ENCODE measurements around the gene NFE2L3. TPM values are rescaled to one million over a fixed set of nuclear protein-coding genes. Genes with fewer than 3 reads are reported as not detected.

The NFE2L3 gene
- total and polyA plus RNA-seq, 9 of the 15 experiments (the other 6 are each of a cell fraction or from before 2014, with no cell fraction given) = 2.9 to 16.9 (median 12.4) TPM

DNA sequence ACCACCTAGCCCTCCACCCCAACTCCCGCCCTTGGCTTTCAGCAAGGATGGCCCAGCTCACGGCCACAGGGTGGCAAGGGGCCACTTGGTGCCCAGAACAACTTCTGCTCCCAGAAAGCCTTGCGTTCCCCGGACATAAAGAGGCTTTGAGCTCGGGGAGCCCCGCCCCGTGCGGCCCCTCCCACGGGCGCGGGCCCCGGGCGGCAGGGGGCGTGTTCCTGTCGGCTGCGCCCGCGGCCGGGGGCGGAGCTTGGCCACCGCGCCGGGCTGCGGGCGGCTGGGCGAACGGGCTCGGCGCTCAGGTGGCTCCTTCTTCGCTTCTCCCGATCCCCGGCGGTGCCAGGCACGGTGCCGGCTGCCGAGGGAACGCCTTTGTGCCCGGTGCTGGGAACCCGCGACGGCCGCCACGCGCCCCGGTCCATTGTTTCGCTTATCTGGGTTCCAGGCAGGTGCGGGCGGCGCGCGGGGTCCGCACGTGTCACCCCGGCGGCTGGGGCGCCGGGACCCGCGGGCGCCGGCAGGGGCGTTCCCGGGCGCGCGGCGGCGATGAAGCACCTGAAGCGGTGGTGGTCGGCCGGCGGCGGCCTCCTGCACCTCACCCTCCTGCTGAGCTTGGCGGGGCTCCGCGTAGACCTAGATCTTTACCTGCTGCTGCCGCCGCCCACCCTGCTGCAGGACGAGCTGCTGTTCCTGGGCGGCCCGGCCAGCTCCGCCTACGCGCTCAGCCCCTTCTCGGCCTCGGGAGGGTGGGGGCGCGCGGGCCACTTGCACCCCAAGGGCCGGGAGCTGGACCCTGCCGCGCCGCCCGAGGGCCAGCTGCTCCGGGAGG, at the start of gene NFE2L3 (continued):
- no peak for TF ChIP-seq NEUROD1 (IDR thresholded peaks at IDR 0.05; ENCODE audit: borderline replicate concordance, low read depth, low read length, partially characterized antibody)
- no peak for TF ChIP-seq SRSF9 (IDR thresholded peaks at IDR 0.05; ENCODE audit: borderline replicate concordance, low read depth, low read length)
- no peak for TF ChIP-seq ZNF431 (CRISPR knock-in tag; IDR thresholded peaks at IDR 0.05)
- TF ChIP-seq, protein P1, sequence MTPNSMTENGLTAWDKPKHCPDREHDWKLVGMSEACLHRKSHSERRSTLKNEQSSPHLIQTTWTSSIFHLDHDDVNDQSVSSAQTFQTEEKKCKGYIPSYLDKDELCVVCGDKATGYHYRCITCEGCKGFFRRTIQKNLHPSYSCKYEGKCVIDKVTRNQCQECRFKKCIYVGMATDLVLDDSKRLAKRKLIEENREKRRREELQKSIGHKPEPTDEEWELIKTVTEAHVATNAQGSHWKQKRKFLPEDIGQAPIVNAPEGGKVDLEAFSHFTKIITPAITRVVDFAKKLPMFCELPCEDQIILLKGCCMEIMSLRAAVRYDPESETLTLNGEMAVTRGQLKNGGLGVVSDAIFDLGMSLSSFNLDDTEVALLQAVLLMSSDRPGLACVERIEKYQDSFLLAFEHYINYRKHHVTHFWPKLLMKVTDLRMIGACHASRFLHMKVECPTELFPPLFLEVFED (CRISPR knock-in tag; conservative IDR thresholded peaks at IDR 0.05) = 0 out of 2 replicates have a peak, but pooled peaks have one; percentile 28
- TF ChIP-seq RBM39 (optimal IDR thresholded peaks at IDR 0.05; ENCODE audit: low read depth, low read length) = no peak
- no peak for TF ChIP-seq ZNF444 (CRISPR knock-in tag; IDR thresholded peaks at IDR 0.05)
- TF ChIP-seq GMEB1 (CRISPR knock-in tag; IDR thresholded peaks at IDR 0.05) = peak; percentile 70
- no peak for TF ChIP-seq CBFA2T3 (IDR thresholded peaks at IDR 0.05)
- TF ChIP-seq ZNF445 (CRISPR knock-in tag; IDR thresholded peaks at IDR 0.05; ENCODE audit: low read depth) = no peak
- TF ChIP-seq TCF3 (CRISPR knock-in tag; IDR thresholded peaks at IDR 0.05) = no peak
- TF ChIP-seq RBM25 (IDR thresholded peaks at IDR 0.05; ENCODE audit: low read depth, low read length, severe bottlenecking) = no peak
- no peak for TF ChIP-seq NCOA6 (IDR thresholded peaks at IDR 0.05)
- TF ChIP-seq GTF2F1 (IDR thresholded peaks at IDR 0.05; ENCODE audit: low read depth, low read length) = no peak
- no peak for TF ChIP-seq ZNF780A (CRISPR knock-in tag; IDR thresholded peaks at IDR 0.05)
- TF ChIP-seq, protein P2, sequence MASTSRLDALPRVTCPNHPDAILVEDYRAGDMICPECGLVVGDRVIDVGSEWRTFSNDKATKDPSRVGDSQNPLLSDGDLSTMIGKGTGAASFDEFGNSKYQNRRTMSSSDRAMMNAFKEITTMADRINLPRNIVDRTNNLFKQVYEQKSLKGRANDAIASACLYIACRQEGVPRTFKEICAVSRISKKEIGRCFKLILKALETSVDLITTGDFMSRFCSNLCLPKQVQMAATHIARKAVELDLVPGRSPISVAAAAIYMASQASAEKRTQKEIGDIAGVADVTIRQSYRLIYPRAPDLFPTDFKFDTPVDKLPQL (IDR thresholded peaks at IDR 0.05; ENCODE audit: extremely low read depth, insufficient read length) = no peak
- 0 out of 2 replicates have a peak, but pooled peaks have one; percentile 7 for TF ChIP-seq IRF9 (tag; IDR thresholded peaks at IDR 0.05)
- TF ChIP-seq ZBTB17 (CRISPR knock-in tag; IDR thresholded peaks at IDR 0.05) = 0 out of 2 replicates have a peak, but pooled peaks have one; percentile 66
- TF ChIP-seq EWSR1 (IDR thresholded peaks at IDR 0.05; ENCODE audit: borderline replicate concordance, low read depth, partially characterized antibody) = no peak
- no peak for TF ChIP-seq PRDM10 (IDR thresholded peaks at IDR 0.05; ENCODE audit: partially characterized antibody)
